Measurements from ENCODE around the gene IGFBP4. TPM values are rescaled to one million over a fixed set of nuclear protein-coding genes. Genes with fewer than 3 reads are reported as not detected.

IGFBP4 gene
- total and polyA plus RNA-seq, 2 of the 13 experiments (the other 11 are each of a cell fraction or from before 2014, with no cell fraction given): 4.1 to 49.0 TPM

DNA sequence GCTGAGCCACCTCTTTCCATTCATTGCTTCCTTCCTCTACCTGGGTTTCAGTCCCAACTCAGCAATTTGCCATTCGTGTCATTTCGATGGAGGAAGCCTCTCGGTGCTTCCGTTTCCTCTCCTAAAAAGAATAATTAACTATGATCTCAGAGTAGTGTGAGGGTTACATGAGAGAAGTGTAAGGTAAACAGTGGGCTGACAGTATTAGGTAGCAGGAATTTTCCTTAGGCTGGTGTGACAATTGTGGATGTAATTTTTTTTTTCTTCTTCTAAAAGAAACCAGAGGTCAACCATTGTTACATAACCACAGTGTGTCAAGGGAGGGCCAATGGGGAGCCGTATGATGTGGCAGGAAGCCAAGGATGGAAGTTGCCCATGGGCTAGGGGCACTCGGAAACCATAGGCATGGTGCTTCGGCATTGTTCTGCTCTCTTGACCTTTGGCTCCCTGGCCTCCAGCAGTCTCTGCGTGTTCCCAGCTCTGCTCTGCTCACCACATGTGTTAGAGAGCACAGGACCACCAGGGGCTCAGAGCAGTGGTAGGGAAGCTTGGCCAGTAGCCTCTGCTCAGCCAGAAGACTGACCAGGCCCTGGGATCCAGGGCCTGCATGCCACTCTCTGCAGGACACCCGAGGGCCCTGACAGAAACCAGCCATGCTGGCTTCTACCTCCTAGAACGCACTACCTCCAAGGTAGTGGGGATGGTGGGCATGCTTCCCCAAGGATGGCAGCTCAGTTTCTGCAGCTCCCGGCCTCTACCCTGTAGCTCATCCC is 23.5 kb upstream of the IGFBP4 start (continued):
- TF ChIP-seq, protein P1, sequence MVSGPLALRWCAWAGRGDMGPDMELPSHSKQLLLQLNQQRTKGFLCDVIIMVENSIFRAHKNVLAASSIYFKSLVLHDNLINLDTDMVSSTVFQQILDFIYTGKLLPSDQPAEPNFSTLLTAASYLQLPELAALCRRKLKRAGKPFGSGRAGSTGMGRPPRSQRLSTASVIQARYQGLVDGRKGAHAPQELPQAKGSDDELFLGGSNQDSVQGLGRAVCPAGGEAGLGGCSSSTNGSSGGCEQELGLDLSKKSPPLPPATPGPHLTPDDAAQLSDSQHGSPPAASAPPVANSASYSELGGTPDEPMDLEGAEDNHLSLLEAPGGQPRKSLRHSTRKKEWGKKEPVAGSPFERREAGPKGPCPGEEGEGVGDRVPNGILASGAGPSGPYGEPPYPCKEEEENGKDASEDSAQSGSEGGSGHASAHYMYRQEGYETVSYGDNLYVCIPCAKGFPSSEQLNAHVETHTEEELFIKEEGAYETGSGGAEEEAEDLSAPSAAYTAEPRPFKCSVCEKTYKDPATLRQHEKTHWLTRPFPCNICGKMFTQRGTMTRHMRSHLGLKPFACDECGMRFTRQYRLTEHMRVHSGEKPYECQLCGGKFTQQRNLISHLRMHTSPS (CRISPR knock-in tag; IDR thresholded peaks at IDR 0.05; ENCODE audit: low read depth): peak; percentile 98
- TF ChIP-seq ZNF615 (CRISPR knock-in tag; IDR thresholded peaks at IDR 0.05; ENCODE audit: borderline replicate concordance): no peak; the same call in 1 of the 2 replicates
- 0 out of 2 replicates have a peak, but pooled peaks have one; percentile 17 for TF ChIP-seq TSC22D2 (CRISPR knock-in tag; IDR thresholded peaks at IDR 0.05; ENCODE audit: borderline replicate concordance)
- no peak for TF ChIP-seq ZNF569 (CRISPR knock-in tag; IDR thresholded peaks at IDR 0.05; ENCODE audit: borderline replicate concordance)
- TF ChIP-seq ZNF180 (CRISPR knock-in tag; IDR thresholded peaks at IDR 0.05; ENCODE audit: borderline replicate concordance, low read depth): no peak
- no peak for TF ChIP-seq ZNF7 (CRISPR knock-in tag; IDR thresholded peaks at IDR 0.05)
- TF ChIP-seq, protein P2, sequence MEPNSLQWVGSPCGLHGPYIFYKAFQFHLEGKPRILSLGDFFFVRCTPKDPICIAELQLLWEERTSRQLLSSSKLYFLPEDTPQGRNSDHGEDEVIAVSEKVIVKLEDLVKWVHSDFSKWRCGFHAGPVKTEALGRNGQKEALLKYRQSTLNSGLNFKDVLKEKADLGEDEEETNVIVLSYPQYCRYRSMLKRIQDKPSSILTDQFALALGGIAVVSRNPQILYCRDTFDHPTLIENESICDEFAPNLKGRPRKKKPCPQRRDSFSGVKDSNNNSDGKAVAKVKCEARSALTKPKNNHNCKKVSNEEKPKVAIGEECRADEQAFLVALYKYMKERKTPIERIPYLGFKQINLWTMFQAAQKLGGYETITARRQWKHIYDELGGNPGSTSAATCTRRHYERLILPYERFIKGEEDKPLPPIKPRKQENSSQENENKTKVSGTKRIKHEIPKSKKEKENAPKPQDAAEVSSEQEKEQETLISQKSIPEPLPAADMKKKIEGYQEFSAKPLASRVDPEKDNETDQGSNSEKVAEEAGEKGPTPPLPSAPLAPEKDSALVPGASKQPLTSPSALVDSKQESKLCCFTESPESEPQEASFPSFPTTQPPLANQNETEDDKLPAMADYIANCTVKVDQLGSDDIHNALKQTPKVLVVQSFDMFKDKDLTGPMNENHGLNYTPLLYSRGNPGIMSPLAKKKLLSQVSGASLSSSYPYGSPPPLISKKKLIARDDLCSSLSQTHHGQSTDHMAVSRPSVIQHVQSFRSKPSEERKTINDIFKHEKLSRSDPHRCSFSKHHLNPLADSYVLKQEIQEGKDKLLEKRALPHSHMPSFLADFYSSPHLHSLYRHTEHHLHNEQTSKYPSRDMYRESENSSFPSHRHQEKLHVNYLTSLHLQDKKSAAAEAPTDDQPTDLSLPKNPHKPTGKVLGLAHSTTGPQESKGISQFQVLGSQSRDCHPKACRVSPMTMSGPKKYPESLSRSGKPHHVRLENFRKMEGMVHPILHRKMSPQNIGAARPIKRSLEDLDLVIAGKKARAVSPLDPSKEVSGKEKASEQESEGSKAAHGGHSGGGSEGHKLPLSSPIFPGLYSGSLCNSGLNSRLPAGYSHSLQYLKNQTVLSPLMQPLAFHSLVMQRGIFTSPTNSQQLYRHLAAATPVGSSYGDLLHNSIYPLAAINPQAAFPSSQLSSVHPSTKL (CRISPR knock-in tag; IDR thresholded peaks at IDR 0.05): peak; percentile 89
- peak; percentile 78 for TF ChIP-seq CCAR2 (optimal IDR thresholded peaks at IDR 0.05; ENCODE audit: low read depth, low read length)
- TF ChIP-seq, protein P3, sequence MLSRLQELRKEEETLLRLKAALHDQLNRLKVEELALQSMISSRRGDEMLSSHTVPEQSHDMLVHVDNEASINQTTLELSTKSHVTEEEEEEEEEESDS (CRISPR knock-in tag; IDR thresholded peaks at IDR 0.05; ENCODE audit: borderline replicate concordance): no peak
- TF ChIP-seq, protein P4, sequence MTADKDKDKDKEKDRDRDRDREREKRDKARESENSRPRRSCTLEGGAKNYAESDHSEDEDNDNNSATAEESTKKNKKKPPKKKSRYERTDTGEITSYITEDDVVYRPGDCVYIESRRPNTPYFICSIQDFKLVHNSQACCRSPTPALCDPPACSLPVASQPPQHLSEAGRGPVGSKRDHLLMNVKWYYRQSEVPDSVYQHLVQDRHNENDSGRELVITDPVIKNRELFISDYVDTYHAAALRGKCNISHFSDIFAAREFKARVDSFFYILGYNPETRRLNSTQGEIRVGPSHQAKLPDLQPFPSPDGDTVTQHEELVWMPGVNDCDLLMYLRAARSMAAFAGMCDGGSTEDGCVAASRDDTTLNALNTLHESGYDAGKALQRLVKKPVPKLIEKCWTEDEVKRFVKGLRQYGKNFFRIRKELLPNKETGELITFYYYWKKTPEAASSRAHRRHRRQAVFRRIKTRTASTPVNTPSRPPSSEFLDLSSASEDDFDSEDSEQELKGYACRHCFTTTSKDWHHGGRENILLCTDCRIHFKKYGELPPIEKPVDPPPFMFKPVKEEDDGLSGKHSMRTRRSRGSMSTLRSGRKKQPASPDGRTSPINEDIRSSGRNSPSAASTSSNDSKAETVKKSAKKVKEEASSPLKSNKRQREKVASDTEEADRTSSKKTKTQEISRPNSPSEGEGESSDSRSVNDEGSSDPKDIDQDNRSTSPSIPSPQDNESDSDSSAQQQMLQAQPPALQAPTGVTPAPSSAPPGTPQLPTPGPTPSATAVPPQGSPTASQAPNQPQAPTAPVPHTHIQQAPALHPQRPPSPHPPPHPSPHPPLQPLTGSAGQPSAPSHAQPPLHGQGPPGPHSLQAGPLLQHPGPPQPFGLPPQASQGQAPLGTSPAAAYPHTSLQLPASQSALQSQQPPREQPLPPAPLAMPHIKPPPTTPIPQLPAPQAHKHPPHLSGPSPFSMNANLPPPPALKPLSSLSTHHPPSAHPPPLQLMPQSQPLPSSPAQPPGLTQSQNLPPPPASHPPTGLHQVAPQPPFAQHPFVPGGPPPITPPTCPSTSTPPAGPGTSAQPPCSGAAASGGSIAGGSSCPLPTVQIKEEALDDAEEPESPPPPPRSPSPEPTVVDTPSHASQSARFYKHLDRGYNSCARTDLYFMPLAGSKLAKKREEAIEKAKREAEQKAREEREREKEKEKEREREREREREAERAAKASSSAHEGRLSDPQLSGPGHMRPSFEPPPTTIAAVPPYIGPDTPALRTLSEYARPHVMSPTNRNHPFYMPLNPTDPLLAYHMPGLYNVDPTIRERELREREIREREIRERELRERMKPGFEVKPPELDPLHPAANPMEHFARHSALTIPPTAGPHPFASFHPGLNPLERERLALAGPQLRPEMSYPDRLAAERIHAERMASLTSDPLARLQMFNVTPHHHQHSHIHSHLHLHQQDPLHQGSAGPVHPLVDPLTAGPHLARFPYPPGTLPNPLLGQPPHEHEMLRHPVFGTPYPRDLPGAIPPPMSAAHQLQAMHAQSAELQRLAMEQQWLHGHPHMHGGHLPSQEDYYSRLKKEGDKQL (CRISPR knock-in tag; IDR thresholded peaks at IDR 0.05; ENCODE audit: low read depth): no peak
- TF ChIP-seq RFX1 (IDR thresholded peaks at IDR 0.05): no peak
- peak; percentile 89; the same call in 1 of the 2 replicates for TF ChIP-seq ZNF556 (CRISPR knock-in tag; IDR thresholded peaks at IDR 0.05; ENCODE audit: borderline replicate concordance)
- no peak for TF ChIP-seq U2AF2 (IDR thresholded peaks at IDR 0.05; ENCODE audit: low read depth, low read length)
- TF ChIP-seq ZNF430 (CRISPR knock-in tag; IDR thresholded peaks at IDR 0.05): 0 out of 2 replicates have a peak, but pooled peaks have one; percentile 46
- TF ChIP-seq ZNF251 (CRISPR knock-in tag; IDR thresholded peaks at IDR 0.05): 0 out of 2 replicates have a peak, but pooled peaks have one; percentile 63
- TF ChIP-seq, protein P5, sequence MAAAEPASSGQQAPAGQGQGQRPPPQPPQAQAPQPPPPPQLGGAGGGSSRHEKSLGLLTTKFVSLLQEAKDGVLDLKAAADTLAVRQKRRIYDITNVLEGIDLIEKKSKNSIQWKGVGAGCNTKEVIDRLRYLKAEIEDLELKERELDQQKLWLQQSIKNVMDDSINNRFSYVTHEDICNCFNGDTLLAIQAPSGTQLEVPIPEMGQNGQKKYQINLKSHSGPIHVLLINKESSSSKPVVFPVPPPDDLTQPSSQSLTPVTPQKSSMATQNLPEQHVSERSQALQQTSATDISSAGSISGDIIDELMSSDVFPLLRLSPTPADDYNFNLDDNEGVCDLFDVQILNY (CRISPR knock-in tag; conservative IDR thresholded peaks at IDR 0.05): peak; percentile 24; the same call in 1 of the 2 replicates

All from HepG2 (cell line).